CD8-positive, alpha-beta memory T cell (primary cell): ENCODE measurements around the gene MSH3. TPM values are rescaled to one million over a fixed set of nuclear protein-coding genes. Genes with fewer than 3 reads are reported as not detected.

Experiments
- CTCF ChIA-PET: fragments of 350-600 bp; sonication (Branson Sonifier 250); formaldehyde crosslinking; loops from one replicate; lab custom pipeline; 2021; ENCODE audit warnings: antibody characterized with exemption; lab: Charles Lee
- POLR2A ChIA-PET: fragments of 350-600 bp; sonication (Branson Sonifier 250); formaldehyde crosslinking; loops from one replicate; lab custom pipeline; 2021; ENCODE audit warnings: antibody characterized with exemption; lab: Charles Lee
- DNase-seq, 5 donors: peaks; one replicate each; pipeline versions ENCODE4 v3.0.0 to v3.0.0-alpha.2; 2020 to 2022; ENCODE audit warnings: mixed read lengths in 1 of 5
- H3K27ac ChIP-seq: one replicate; pipeline ENCODE4 v1.7.0; 2013; ENCODE audit warnings: low read depth, mild to moderate bottlenecking, low read length, moderate library complexity
- H3K27me3 ChIP-seq: 2 replicates; pipeline ENCODE4 v1.7.0; 2013; ENCODE audit warnings: low read length, mild to moderate bottlenecking; ENCODE audit not compliant: insufficient read depth, poor library complexity, severe bottlenecking
- H3K36me3 ChIP-seq: 2 replicates; pipeline ENCODE4 v1.7.0; 2013; ENCODE audit warnings: mild to moderate bottlenecking, low read length, moderate library complexity; ENCODE audit not compliant: insufficient read depth
- H3K4me1 ChIP-seq: 2 replicates; pipeline ENCODE4 v1.7.0; 2013; ENCODE audit warnings: mild to moderate bottlenecking, low read length, moderate library complexity; ENCODE audit not compliant: insufficient read depth
- H3K4me3 ChIP-seq: 2 replicates; pipeline ENCODE4 v1.7.0; 2013; ENCODE audit warnings: mild to moderate bottlenecking, low read length
- H3K9me3 ChIP-seq: 2 replicates; pipeline ENCODE4 v1.7.0; 2013; ENCODE audit warnings: mild to moderate bottlenecking, low read length
- H3K27ac Mint-ChIP-seq, 8 donors: one replicate each; pipeline ENCODE4 v1.8.0; 2020 to 2021; ENCODE audit warnings: mixed read lengths in 8 of 8, mild to moderate bottlenecking in 6 of 8, inconsistent platforms in 3 of 8, moderate library complexity in 3 of 8
- H3K27me3 Mint-ChIP-seq, 2 donors: one replicate each; pipeline ENCODE4 v1.8.0; 2020 to 2021; ENCODE audit warnings: mixed read lengths in 2 of 2, mild to moderate bottlenecking in 1 of 2, moderate library complexity in 1 of 2
- H3K36me3 Mint-ChIP-seq, 3 donors: one replicate each; pipeline ENCODE4 v1.8.0; 2020 to 2021; ENCODE audit warnings: mixed read lengths in 3 of 3, inconsistent platforms in 1 of 3, mild to moderate bottlenecking in 1 of 3
- H3K4me1 Mint-ChIP-seq, 3 donors: one replicate each; pipeline ENCODE4 v1.8.0; 2020 to 2021; ENCODE audit warnings: mixed read lengths in 3 of 3, inconsistent platforms in 1 of 3, mild to moderate bottlenecking in 1 of 3
- H3K4me3 Mint-ChIP-seq, 7 donors: one replicate each; pipeline ENCODE4 v1.8.0; 2020 to 2021; ENCODE audit warnings: mixed read lengths in 7 of 7, mild to moderate bottlenecking in 6 of 7, moderate library complexity in 4 of 7, inconsistent platforms in 2 of 7
- H3K9me3 Mint-ChIP-seq, 5 donors: one replicate each; pipeline ENCODE4 v1.8.0; 2020 to 2022; ENCODE audit warnings: mixed read lengths in 5 of 5, mild to moderate bottlenecking in 3 of 5, moderate library complexity in 2 of 5, inconsistent platforms in 1 of 5
- polyA plus RNA-seq: library from polyadenylated mRNA; unstranded; fragments of 300-500 nt; fragmentation: Illumina TruSeq; gene quantifications from one replicate; pipeline ENCODE4 v1.2.3, GENCODE V29; 2021
- total RNA-seq, 2 experiments: library from RNA; stranded (reverse); gene quantifications; one replicate each; pipeline ENCODE4 v1.2.3, GENCODE V29; 2021

The MSH3 gene
- total RNA-seq = 10 to 100 TPM; 19.2 to 19.8 TPM
- polyA plus RNA-seq = 13.1 TPM

GRCh38 chr5:80654391-80655230 is at the start of gene MSH3, which contains the start of gene DHFR:
MSH3 (plus strand) TSS chr5:80654652; CDS start chr5:80654728, 76 bp downstream.
DHFR (minus strand) TSS chr5:80654983; CDS start chr5:80654489, 494 bp downstream.
- DNase-seq = peak; percentile 83 to 92 (median 86)
- H3K36me3 Mint-ChIP-seq = peaks cover 15 to 33% (median 16%) of the 10 kb centered on the region in 3 donors
- H3K27me3 Mint-ChIP-seq = no peaks in the 10 kb centered on the region
- Histone ChIP-seq H3K27me3 (no peaks in the 10 kb centered on the region), H3K9me3 (no peaks in the 10 kb centered on the region), H3K4me3 (peak within 1 kb of the TSS; percentile 74), H3K27ac (peak within 1 kb of the TSS; percentile 89), H3K36me3 (peaks cover 9% of the 10 kb centered on the region), H3K4me1 (peaks cover 31% of the 10 kb centered on the region)
- H3K4me1 Mint-ChIP-seq = peaks cover 25 to 33% (median 30%) of the 10 kb centered on the region in 3 donors
- peak within 1 kb of the TSS; percentile 89 to 99 (median 96) for H3K27ac Mint-ChIP-seq
- CTCF ChIA-PET = interaction anchor here (1.8 kb wide), 1 partner anchor 18 kb away, joined by 4 read pairs; no protein-coding TSS in a partner anchor
- H3K4me3 Mint-ChIP-seq = peak within 1 kb of the TSS; percentile 83 to 96 (median 91)
- POLR2A ChIA-PET = interaction anchor here (0.7 to 1.0 kb wide), 5 partner anchors 16 to 1619 kb away, joined by 3 to 5 read pairs (median 3); partner anchors contain the start of gene RASGRF2
- no peaks in the 10 kb centered on the region for H3K9me3 Mint-ChIP-seq

DNA sequence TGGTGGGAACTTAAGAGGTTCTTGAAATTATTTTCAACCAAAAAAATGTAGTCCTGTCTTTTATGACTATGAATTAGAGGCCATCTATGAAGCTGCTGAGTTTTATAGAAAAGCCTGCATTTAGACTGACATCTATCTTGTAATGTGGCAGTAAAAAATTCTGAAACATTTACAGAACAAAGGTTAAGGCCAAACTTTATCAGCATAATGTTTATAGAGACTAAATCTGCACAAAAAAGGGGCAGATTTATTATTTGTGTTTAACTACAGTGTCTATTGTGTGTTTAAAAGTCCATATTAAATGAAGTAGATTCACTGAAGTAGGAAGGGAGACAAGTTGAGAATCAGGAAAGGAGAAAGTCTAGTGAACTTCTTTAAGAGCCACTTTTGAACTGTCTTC is 47.1 kb upstream of the MSH3 start:
- Mint-ChIP-seq H3K4me3 (no peak overlapping the region), H3K27me3 (no peaks in the 10 kb centered on the region), H3K4me1 (no peaks in the 10 kb centered on the region), H3K9me3 (peaks cover 2 to 10% (median 5%) of the 10 kb centered on the region in 5 donors), H3K36me3 (peaks cover 0 to 20% (median 2%) of the 10 kb centered on the region in 3 donors), H3K27ac (no peak overlapping the region)
- Histone ChIP-seq H3K4me3 (no peak overlapping the region), H3K27ac (no peak overlapping the region), H3K36me3 (no peaks in the 10 kb centered on the region), H3K9me3 (no peaks in the 10 kb centered on the region), H3K4me1 (no peaks in the 10 kb centered on the region), H3K27me3 (no peaks in the 10 kb centered on the region)
- CTCF ChIA-PET = no interaction called here
- no peak for DNase-seq
- POLR2A ChIA-PET = interaction anchor here (0.6 kb wide), 1 partner anchor 31 kb away, joined by 3 read pairs; no protein-coding TSS in a partner anchor

DNA sequence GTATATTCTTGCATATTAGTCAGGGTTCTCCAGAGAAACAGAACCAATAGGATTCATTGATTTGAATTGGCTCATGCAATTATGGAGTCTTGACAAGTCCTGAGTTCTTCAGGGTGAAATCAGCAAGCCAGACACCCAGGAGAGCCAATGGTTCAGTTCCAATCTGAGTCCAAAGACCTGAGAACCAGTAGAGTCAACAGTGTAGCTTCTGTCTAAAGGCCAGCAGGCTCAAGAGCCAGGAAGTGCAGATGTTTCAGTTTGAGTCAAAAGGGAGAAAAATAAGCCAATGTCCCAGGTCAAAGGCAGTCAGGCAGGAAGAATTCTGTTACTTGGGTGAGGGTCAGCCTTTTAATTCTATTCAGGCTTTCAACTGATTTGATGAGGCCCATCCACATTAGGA is 46.6 kb upstream of the MSH3 start:
- no peaks in the 10 kb centered on the region for H3K27me3 ChIP-seq
- Mint-ChIP-seq H3K27ac (no peak overlapping the region), H3K4me1 (no peaks in the 10 kb centered on the region), H3K9me3 (peaks cover 2 to 10% (median 5%) of the 10 kb centered on the region in 5 donors), H3K27me3 (no peaks in the 10 kb centered on the region), H3K4me3 (no peak overlapping the region), H3K36me3 (peaks cover 0 to 20% (median 2%) of the 10 kb centered on the region in 3 donors)
- H3K36me3 ChIP-seq = no peaks in the 10 kb centered on the region
- POLR2A ChIA-PET = interaction anchor here (0.6 kb wide), 1 partner anchor 32 kb away, joined by 3 read pairs; no protein-coding TSS in a partner anchor
- no peak overlapping the region for H3K27ac ChIP-seq
- DNase-seq = no peak
- no peaks in the 10 kb centered on the region for H3K4me1 ChIP-seq
- H3K9me3 ChIP-seq = no peaks in the 10 kb centered on the region
- H3K4me3 ChIP-seq = no peak overlapping the region
- CTCF ChIA-PET = no interaction called here

DNA sequence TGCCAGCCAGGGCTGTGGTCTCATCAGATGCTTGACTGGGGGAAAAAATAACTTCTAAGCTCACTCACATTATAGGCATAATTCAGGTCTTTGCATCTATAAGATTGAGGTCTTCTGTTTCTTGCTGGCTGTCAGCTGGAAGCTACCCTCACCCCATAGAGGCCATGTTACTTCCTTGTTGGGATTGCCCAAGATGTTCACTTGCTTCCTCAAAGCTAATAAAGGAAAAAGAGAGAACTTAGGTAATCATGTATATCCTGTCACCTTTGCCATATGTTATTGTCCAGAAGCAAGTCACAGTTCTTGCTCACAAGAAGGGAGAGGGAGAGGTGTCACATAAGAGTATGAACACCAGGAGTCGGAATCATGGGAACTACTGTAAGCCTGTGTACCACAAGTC is 45.7 kb upstream of the MSH3 start:
- POLR2A ChIA-PET = no interaction called here
- peaks cover 2 to 10% (median 5%) of the 10 kb centered on the region in 5 donors for H3K9me3 Mint-ChIP-seq
- H3K27me3 Mint-ChIP-seq = no peaks in the 10 kb centered on the region
- CTCF ChIA-PET = no interaction called here
- Histone ChIP-seq H3K27me3 (no peaks in the 10 kb centered on the region), H3K4me1 (no peaks in the 10 kb centered on the region), H3K9me3 (no peaks in the 10 kb centered on the region), H3K27ac (no peak overlapping the region), H3K4me3 (no peak overlapping the region), H3K36me3 (no peaks in the 10 kb centered on the region)
- peaks cover 0 to 20% (median 2%) of the 10 kb centered on the region in 3 donors for H3K36me3 Mint-ChIP-seq
- H3K27ac Mint-ChIP-seq = no peak overlapping the region
- DNase-seq = no peak
- no peak overlapping the region for H3K4me3 Mint-ChIP-seq
- no peaks in the 10 kb centered on the region for H3K4me1 Mint-ChIP-seq

- ChIA-PET POLR2A (no interaction called here), CTCF (no interaction called here)
- no peaks in the 10 kb centered on the region for H3K27me3 Mint-ChIP-seq
- peaks cover 2 to 10% (median 5%) of the 10 kb centered on the region in 5 donors for H3K9me3 Mint-ChIP-seq
- no peaks in the 10 kb centered on the region for H3K4me1 Mint-ChIP-seq
- DNase-seq = no peak
- Histone ChIP-seq H3K9me3 (no peaks in the 10 kb centered on the region), H3K36me3 (no peaks in the 10 kb centered on the region), H3K27ac (no peak overlapping the region), H3K4me1 (no peaks in the 10 kb centered on the region), H3K4me3 (no peak overlapping the region), H3K27me3 (no peaks in the 10 kb centered on the region)
- no peak overlapping the region for H3K4me3 Mint-ChIP-seq
- no peak overlapping the region for H3K27ac Mint-ChIP-seq
- H3K36me3 Mint-ChIP-seq = peaks cover 0 to 20% (median 2%) of the 10 kb centered on the region in 3 donors
These were observed 44.8 kb upstream of the MSH3 start for GRCh38 chr5:80609692-80610091.

GRCh38 chr5:80615266-80615914 is 39.1 kb upstream of the MSH3 start:
- Histone ChIP-seq H3K27ac (no peak overlapping the region), H3K4me1 (no peaks in the 10 kb centered on the region), H3K9me3 (no peaks in the 10 kb centered on the region), H3K27me3 (no peaks in the 10 kb centered on the region), H3K4me3 (no peak overlapping the region), H3K36me3 (no peaks in the 10 kb centered on the region)
- H3K27ac Mint-ChIP-seq = no peak overlapping the region
- peaks cover 2 to 9% (median 2%) of the 10 kb centered on the region in 3 donors for H3K36me3 Mint-ChIP-seq
- POLR2A ChIA-PET = no interaction called here
- H3K4me1 Mint-ChIP-seq = peaks cover 0 to 4% (median 0%) of the 10 kb centered on the region in 3 donors
- CTCF ChIA-PET = no interaction called here
- H3K27me3 Mint-ChIP-seq = no peaks in the 10 kb centered on the region
- H3K4me3 Mint-ChIP-seq = no peak overlapping the region
- DNase-seq = no peak
- H3K9me3 Mint-ChIP-seq = peaks cover 0 to 2% (median 0%) of the 10 kb centered on the region in 5 donors

- Histone ChIP-seq H3K36me3 (no peaks in the 10 kb centered on the region), H3K4me1 (no peaks in the 10 kb centered on the region), H3K27me3 (no peaks in the 10 kb centered on the region), H3K9me3 (no peaks in the 10 kb centered on the region), H3K27ac (no peak overlapping the region), H3K4me3 (no peak overlapping the region)
- Mint-ChIP-seq H3K36me3 (peaks cover 5 to 20% (median 9%) of the 10 kb centered on the region in 3 donors), H3K27me3 (no peaks in the 10 kb centered on the region), H3K4me1 (peaks cover 0 to 4% (median 0%) of the 10 kb centered on the region in 3 donors), H3K9me3 (no peaks in the 10 kb centered on the region), H3K4me3 (no peak overlapping the region), H3K27ac (no peak overlapping the region)
- POLR2A ChIA-PET = no interaction called here
- no peak for DNase-seq
- CTCF ChIA-PET = no interaction called here
These were observed 36.0 kb upstream of the MSH3 start for GRCh38 chr5:80618438-80618837.
